ENCODE data around the gene C2CD4C. TPM values are rescaled to one million over a fixed set of nuclear protein-coding genes. Genes with fewer than 3 reads are reported as not detected.

Gene C2CD4C
- total and polyA plus RNA-seq, 10 of the 15 experiments (the other 5 are each of a cell fraction or from before 2014, with no cell fraction given) = not detected

GRCh38 chr19:374183-374885, 34.6 kb downstream of the C2CD4C start (continued):
- TF ChIP-seq USF2 (IDR thresholded peaks at IDR 0.05; ENCODE audit: borderline replicate concordance, low read depth, low read length) (no peak), BCL3 (IDR thresholded peaks at IDR 0.05; ENCODE audit: borderline replicate concordance, insufficient read depth, low read depth, low read length, poor library complexity, severe bottlenecking) (no peak)

DNA sequence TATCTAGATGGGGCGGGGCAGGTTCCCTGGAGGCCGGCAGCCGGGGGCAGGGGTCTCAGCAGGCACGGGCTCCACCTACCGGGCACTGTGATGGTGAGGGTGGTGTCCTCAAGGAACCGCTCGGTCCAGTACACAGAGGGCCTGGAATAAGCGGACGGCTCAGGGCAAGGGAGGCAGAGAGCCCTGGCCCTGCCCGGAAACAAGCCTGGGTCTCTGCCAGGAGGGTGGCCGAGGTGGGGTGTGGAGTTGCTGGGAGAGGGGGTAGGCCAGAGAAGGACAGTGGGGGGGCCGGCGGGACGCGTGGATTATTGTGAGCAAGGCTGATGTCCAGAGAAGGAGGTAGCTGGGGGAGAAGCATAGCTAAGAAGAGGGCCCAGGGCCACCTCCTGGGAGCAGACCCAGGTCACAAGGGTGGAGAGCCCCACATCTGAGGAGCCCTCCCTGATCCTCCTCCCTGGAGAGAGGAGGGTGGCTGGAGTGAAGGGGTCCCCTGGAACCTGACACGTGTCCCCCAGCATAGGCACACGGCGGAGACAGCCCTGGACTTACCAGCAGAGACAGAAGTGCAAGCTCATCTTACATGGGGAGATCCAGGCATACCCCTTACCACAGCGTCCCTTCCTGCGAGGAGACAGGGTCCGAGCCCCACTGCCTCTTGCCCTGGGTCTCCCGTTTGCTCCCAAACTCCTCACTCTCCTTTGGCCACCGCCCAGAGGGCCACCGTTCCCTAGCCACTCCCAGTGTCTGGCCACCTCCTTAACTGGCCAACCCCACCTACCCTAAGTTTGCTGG, 35.4 kb downstream of the C2CD4C start:
- ChIA-PET RAD21 (ENCODE audit: unreplicated experiment) (no interaction called here), SMC1A (ENCODE audit: uncharacterized antibody, unreplicated experiment) (no interaction called here), POLR2A (no interaction called here), CTCF (no interaction called here)
- Histone ChIP-seq H3K4me1 (ENCODE audit: control insufficient read depth, insufficient read depth, low read length) (no peaks in the 10 kb centered on the region), H3K9ac (ENCODE audit: control insufficient read depth, insufficient read depth, low read length) (no peak overlapping the region), H3K27me3 (replicated peaks in 1 of 2; ENCODE audit: control insufficient read depth in 2 of 2, insufficient read depth in 2 of 2, low read length in 1 of 2) (no peaks in the 10 kb centered on the region), H3K79me2 (ENCODE audit: control insufficient read depth, insufficient read depth, low read length) (no peaks in the 10 kb centered on the region), H3K4me3 (no peak overlapping the region), H3K36me3 (ENCODE audit: control insufficient read depth in 2 of 2, insufficient read depth in 2 of 2, low read length in 1 of 2) (no peaks in the 10 kb centered on the region), H2AFZ (ENCODE audit: control insufficient read depth, low read depth, low read length) (no peak overlapping the region), H3K4me2 (ENCODE audit: control insufficient read depth, insufficient read depth) (no peak overlapping the region), H4K20me1 (ENCODE audit: control insufficient read depth, insufficient read depth) (no peaks in the 10 kb centered on the region), H3K27ac (ENCODE audit: control insufficient read depth, insufficient read depth) (no peak overlapping the region), H3K9me3 (replicated peaks; ENCODE audit: control insufficient read depth, insufficient read depth, low read length) (no peaks in the 10 kb centered on the region)
- TF ChIP-seq, protein P1, sequence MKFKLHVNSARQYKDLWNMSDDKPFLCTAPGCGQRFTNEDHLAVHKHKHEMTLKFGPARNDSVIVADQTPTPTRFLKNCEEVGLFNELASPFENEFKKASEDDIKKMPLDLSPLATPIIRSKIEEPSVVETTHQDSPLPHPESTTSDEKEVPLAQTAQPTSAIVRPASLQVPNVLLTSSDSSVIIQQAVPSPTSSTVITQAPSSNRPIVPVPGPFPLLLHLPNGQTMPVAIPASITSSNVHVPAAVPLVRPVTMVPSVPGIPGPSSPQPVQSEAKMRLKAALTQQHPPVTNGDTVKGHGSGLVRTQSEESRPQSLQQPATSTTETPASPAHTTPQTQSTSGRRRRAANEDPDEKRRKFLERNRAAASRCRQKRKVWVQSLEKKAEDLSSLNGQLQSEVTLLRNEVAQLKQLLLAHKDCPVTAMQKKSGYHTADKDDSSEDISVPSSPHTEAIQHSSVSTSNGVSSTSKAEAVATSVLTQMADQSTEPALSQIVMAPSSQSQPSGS (IDR thresholded peaks at IDR 0.05; ENCODE audit: low read length) = no peak
- no peak for TF ChIP-seq SREBF1 (IDR thresholded peaks at IDR 0.05; ENCODE audit: low read length)
- no peak for TF ChIP-seq IKZF2 (IDR thresholded peaks at IDR 0.05)
- TF ChIP-seq BMI1 (IDR thresholded peaks at IDR 0.05; ENCODE audit: borderline replicate concordance) = no peak
- no peak for TF ChIP-seq SMAD5 (IDR thresholded peaks at IDR 0.05; ENCODE audit: low read depth)
- no peak for TF ChIP-seq POU2F2 (IDR thresholded peaks at IDR 0.05; ENCODE audit: borderline replicate concordance, low read depth, low read length)
- in situ Hi-C loops (cut with MboI) (no loop called here), intact Hi-C loops (cut with micrococcal nuclease; ENCODE audit: unreplicated experiment) (no loop called here)
- DNase-seq (ENCODE audit: low read depth, low spot score) (no peak), FAIRE-seq (no peak), ATAC-seq (no peak)
- WGBS (ENCODE audit: insufficient coverage, insufficient replicate concordance, low lambda C conversion rate, missing lambda C conversion rate) = 51% methylated on average over 24 of the region's 24 CpGs
- no TSS peak for BruUV-seq (replicated peaks)
